HG03095 (cell line): ENCODE measurements around the gene ENDOU.

ENCODE experiments used
- ATAC-seq: cut with Tn5 transposase; IDR thresholded peaks from one replicate; pipeline ENCODE4 v1.9.1; 2021; ENCODE audit warnings: moderate library complexity; ENCODE audit not compliant: unreplicated experiment

Gene ENDOU

GRCh38 chr12:47757840-47758583 lies 32.7 kb upstream of the ENDOU start:
- ATAC-seq = no peak

GRCh38 chr12:47757364-47757839 lies 32.1 kb upstream of the ENDOU start:
- ATAC-seq = no peak

- ATAC-seq = peak; percentile 72
These were observed 30.6 kb upstream of the ENDOU start for GRCh38 chr12:47755655-47756562.

DNA sequence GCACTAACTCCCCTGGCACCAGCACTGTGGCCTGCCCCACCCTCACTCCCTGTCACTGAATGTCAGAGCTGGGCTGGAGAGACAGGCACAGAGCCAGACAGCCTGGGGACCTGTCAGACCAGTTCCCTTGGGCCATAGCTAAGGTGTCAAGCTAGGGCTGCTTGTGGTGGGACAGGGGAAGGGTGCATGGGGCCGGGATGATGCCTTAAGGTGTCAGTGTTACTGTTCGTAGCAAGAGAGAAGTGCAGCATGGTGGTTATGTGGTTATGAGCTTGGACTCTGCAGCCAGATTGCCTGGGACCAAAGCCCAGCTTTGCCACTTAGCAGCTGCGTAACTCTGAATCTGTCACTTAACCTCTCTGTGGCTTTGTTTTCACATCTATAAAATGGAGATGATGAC lies 29.6 kb upstream of the ENDOU start:
- ATAC-seq = no peak

GRCh38 chr12:47754126-47754525 lies 28.8 kb upstream of the ENDOU start:
- no peak for ATAC-seq

DNA sequence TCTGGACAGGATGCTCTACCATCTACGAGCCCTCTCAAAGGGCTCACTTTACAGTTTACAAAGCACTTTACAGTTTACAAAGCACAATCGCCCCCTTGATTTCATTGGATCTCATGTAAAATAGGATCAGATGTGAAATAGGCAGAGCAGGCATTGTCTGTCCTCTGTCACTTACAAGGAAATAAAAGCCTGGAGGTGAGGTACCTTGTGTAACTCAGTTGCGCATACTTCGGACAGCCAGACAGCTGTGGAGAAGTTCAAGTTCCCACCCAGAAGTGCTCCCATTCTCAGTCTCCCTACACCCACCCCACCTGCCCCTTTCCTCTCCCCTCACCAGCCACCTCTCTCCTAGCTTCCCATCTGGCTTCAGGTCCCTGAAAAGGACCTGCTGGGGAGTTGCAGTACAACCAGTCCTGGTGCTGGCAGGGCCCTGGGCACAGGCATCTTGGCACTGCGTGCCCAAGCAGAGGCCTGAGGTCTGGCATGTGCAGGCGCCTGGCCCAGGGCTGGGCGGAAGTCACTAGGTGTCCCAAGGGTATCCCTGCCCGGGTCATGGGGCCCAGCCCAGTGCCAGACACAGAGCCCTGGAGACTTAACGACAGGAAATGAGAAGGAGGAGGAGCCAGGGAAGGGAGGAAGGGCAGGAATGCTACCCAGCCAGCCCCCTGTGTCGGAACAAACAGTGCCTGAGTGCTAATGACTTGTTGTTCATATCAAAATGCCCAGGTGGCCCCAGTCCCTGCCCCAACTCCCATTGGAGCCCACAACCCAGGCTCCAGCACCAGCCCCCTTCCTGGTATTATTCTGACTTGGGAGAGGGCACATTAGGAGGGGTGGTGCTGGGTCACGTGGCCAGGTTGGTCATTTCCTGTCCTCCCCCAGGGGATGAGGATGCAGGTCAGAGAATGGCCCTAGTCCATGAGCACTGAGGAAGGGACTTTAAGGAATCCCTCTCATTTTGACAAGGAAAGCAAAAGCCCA lies 28.0 kb upstream of the ENDOU start:
- no peak for ATAC-seq

DNA sequence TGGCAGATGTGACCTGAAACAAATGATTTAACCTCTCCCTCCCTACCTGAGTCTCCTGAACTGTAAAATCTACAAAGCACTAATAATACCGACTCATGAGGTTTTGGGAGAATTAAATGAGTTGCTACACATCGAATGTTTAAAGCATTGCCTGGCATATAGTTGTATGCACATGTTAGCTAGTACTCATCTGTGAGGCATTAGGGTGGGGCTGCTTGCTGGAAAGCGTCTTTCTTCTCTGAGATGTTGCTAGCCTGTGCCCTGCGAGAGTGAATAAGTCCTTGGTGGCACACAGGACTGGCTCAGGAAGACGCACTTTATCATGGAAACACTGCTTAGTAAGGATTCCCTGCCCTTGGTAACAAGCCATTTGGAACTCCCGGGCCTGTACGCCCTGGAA lies 27.3 kb upstream of the ENDOU start:
- no peak for ATAC-seq

DNA sequence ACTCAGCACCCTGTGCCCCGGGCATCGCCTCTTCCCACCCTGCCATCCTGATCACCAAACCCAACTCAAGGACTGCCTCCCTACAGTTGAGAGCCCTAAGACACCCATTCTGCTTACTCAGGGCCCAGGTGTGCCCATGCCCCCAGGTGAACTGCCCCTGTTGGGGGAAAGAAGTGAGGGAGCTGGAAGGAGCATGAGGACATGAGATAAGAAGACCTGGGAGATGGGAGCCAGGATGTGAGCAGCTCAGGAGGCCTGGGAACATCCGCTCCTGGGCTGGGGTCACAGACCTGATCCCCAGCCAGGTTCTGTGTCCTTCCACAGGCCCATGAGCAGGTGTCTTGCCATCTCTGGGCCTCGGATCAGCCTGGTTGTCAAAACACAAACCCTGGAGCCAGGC lies 26.8 kb upstream of the ENDOU start:
- no peak for ATAC-seq

- ATAC-seq = no peak
These were observed 26.3 kb upstream of the ENDOU start for GRCh38 chr12:47751561-47751960.

DNA sequence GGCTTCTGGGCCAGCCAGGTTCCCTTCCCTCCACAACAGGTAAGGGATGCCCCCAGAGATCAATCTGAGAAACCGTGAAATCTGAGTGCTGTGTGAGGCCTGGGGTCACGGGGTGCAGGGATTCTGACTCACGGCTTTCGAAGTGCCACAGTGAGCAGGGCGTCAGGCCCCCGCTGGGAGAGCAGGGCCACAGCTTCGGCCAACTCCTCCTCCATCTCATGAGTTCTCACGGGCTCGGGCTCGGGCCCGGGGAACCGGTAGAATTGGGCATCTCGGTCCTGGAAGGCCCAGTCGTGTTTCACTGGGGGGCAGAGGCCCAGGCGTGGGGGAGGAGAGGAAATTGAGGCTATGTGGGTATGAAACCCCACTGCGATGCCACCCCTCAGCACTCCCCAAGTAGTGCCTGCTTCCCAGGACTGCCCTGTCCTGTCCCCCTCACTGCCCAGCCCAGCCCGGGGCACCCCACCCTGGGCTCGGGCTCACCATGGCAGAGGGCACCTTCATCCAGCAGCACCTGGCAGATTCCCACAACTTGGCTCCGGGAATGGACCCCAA lies 25.7 kb upstream of the ENDOU start:
- no peak for ATAC-seq

- ATAC-seq = no peak
These were observed 25.0 kb upstream of the ENDOU start for GRCh38 chr12:47750229-47750798.

DNA sequence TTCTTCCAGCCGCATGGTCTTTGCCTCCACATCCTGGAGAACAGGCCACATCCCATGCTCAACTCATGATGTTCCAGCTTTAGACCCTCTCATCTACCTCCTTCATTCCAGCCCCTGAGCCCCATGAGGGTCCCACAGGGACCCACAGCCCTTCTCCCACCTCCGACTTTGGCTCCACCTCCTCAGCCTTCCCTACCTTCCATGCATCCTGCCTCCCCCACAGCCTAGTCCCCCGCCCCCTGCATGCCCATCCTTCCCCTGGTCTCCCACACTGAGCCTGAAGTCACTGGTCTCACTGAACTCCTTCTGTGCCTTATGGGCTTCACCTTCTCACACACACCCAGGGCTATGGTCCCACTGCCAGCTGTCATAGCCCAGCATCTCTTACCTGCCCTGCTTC lies 23.6 kb upstream of the ENDOU start:
- no peak for ATAC-seq

- no peak for ATAC-seq
These were observed 23.2 kb upstream of the ENDOU start for GRCh38 chr12:47748507-47748828.

DNA sequence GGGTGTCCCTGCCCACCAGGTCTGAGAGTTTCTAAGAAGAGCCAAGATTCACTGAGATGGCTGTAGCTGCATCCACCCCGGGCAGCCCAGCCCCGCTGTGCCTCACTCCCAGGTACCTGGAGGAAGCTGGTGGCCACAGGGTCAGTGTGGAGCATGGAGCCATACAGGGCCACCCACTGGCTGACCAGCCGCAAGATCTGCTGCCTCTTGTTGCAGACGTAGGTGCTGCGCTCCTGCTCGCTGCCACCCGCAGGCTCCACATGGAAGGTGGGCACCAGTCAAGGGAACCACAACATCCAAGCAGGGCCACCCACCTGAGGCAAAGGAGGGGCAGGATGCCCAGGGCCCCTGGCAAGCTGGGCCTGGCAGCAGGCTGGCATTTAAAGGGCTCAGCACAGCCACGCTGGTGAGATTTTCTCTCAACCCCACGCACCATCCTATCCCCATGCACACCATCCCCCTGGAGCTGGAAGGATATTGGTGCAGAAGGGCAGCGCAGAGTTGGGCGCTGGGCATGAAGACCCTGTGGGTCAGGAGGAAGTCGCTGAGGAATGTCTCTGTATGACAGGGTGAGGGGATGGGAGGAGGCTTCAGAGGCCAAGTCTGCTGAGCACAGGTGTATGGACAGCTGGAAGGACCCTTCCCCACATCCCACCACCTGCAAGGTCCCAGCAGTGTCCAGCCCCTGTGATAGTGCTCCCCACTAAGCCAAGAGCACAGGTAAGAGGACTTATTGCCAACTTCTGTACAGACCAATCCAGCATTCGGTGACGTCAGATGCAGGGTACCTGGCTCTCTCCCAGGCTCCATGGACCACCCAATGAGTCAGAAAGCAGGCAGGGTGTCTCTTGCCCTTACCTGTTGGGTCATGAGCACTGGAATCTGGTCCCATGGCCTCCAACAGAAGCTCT lies 22.6 kb upstream of the ENDOU start:
- no peak for ATAC-seq

DNA sequence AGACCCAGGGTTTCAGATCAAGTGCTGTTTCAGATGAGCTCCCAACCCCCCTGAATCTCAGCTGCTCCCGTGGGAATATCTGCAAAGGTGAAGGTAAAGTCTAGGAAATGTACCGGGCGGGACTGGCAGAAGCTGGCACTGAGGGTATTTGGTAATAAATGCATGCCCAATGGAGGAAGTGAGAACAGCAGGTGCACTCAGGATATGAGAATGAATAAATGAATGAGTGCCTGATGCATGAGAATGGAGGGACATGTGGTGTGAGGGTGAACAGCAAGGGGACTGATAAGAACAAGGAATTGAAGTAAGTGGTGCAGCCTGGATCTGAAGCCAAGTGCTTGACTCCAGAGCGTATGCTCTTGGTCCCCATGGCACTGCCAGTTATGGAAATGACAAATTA lies 21.8 kb upstream of the ENDOU start:
- no peak for ATAC-seq

DNA sequence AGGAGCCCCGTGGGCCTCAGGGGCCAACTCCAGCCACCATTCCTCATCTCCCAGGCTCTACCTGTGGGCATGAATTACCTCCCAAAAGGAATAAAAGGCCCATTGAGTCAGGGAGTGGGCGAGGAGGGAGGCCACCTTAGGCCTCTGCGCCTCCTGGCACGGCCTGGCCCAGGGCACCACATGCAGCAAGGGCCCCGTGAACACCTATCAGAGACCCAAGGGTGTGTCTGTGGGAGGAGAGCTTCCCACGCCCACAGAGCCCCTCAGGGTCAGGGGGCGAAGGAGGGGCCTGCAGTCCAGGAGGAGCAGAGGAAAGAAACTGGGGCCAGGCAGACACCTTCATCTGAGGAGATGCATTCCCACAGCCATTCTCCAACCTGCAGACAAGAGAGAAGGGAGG lies 21.2 kb upstream of the ENDOU start:
- ATAC-seq = no peak

DNA sequence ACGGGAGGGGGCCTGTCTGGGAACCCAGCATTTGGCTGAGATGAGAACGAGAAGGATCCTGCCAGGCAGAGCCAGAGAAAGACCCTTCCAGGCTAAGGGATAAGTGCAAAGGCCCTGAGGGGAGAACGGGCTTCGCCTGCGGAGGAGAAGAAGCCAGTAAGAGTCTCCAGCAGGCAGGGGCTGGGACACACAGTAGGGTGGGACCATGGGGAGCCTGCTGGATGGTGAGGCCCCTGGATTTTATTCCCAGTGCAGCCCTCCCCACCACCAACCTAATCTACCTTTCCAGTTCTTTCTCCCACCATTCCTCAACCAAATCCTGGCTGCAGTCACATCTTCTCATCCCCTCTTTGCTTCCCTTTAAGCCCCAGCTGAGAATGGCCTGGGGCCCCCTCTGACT lies 20.8 kb upstream of the ENDOU start:
- ATAC-seq = no peak

GRCh38 chr12:47745485-47746041 lies 20.3 kb upstream of the ENDOU start:
- no peak for ATAC-seq

- no peak for ATAC-seq
These were observed 19.6 kb upstream of the ENDOU start for GRCh38 chr12:47744778-47745436.
